ENCODE measurements around the gene PRIM2.
A peak's percentile ranks its signal among the peaks of the same experiment; 100 is the strongest.
"Not testable (repeated sequence)": the region's sequence is repeated elsewhere in the genome, so short reads cannot be mapped to it uniquely, and the experiment has no call there.

Gene PRIM2

GRCh38 chr6:57310095-57310816 is 7.2 kb upstream of the PRIM2 start:
- DNase-seq: peak; percentile 81

GRCh38 chr6:57310817-57311157 is 6.6 kb upstream of the PRIM2 start:
- DNase-seq: no peak

DNA sequence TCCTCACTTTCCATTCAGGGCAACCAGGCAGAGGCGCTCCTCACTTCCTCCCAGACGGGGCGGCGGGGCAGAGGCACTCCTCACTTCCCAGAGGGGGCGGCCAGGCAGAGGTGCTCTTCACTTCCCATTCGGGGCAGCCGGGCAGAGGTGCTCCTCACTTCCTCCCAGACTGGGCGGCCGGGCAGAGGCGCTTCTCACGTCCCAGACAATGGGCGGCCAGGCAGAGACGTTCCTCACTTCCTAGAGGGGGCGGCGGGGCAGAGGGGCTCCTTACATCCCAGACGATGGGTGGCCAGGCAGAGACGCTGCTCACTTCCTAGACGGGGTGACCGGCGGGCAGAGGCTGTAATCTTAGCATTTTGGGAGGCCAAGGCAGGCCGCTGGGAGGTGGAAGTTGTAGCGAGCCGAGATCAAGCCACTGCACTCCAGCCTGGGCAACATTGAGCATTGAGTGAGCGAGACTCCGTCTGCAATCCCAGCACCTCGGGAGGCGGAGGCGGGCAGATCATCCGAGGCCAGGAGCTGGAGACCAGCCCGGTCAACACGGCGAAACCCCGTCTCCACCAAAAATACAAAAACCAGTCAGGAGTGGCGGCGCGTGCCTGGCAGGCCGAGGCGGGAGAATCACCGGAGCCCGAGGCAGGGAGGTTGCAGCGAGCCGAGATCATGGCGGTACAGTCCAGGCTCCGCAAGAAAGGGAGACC is 6.0 kb upstream of the PRIM2 start:
- DNase-seq: not testable (repeated sequence)

GRCh38 chr6:57312004-57312345 is 5.5 kb upstream of the PRIM2 start:
- no peak for DNase-seq

DNA sequence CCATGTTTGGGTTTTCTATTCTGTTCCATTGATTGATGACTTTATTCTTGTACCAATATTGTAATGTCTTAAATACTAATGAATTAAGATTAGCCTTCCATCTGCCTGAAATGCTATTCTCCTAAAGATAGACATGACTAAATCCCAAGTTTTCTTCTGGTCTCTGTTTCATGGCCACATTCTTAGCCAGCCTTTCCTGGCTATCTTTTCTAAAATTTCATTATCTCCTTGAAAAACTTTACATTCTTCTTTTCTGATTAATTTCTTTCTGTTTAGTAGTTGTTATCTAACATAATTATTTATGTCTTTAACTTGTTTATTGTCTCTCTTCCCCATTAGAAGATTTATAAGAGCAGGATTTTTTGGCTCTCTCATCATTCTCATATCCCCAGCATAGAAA is 4.4 kb upstream of the PRIM2 start:
- no peak for DNase-seq

DNA sequence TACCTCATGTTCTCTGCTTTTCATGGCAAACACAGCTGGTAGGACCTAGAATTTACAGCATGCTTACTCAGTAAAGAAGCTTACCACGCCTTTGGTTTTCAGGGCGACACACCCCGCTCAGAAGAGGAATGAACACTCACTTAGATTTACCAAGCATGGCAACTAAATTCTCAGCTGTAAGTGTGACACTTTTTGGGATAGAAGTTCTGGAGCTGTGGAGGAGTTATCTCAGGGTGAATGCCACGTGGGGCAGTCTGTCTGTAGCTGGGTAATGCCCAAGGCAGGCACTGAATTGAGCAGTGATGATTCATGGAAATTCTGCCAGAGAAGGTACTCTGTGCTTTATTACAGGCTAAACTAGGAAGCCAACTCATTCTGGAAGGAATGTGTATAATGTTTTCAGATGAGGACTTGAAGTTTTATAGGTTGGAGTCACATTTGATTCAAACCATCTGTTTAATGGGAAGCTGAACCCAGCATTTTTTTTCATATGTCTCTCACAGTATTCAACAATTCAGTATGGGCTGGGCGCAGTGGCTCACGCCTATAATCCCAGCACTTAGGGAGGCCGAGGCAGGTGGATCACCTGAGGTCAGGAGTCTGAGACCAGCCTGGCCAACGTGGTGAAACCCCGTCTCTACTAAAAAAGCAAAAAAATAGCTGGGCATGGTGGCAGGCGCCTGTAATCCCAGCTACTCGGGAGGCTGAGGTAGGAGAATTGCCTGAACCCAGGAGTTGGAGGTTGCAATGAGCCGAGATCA is 3.5 kb upstream of the PRIM2 start:
- DNase-seq: peak; percentile 99

GRCh38 chr6:57315111-57315510 is 2.3 kb upstream of the PRIM2 start:
- peak; percentile 64 for DNase-seq

GRCh38 chr6:57315851-57316250 is 1.6 kb upstream of the PRIM2 start:
- no peak for DNase-seq

DNA sequence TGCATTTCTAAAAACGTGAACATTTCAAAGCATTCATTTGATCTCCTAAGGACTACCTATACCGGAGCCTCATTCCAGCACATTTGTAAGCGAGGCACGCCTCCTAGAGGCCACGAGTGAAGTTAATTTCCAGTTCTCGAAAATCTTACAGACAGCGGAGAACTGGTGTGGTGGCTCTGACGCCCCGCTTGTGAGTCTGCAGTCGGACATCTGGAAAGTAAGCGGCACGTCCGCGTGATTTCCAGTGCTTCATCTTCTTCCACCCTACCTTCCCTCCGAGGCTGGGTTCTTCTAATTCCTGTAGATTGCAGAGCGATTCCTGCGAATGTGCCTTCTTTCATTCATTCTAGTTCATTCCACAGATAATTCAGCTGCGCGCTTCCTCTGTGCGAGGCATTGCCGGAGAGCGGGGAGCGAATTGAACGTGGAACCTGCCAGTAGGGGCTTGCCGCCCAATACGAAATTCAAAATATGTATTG is 810 bp upstream of the PRIM2 start:
- peak; percentile 91 for DNase-seq

- DNase-seq: no peak
These were observed 7.1 kb downstream of the PRIM2 start for GRCh38 chr6:57324538-57324937.

- no peak for DNase-seq
These were observed 9.9 kb downstream of the PRIM2 start for GRCh38 chr6:57327311-57327710.

- DNase-seq: no peak
These were observed 10.6 kb downstream of the PRIM2 start for GRCh38 chr6:57328074-57328473.

DNA sequence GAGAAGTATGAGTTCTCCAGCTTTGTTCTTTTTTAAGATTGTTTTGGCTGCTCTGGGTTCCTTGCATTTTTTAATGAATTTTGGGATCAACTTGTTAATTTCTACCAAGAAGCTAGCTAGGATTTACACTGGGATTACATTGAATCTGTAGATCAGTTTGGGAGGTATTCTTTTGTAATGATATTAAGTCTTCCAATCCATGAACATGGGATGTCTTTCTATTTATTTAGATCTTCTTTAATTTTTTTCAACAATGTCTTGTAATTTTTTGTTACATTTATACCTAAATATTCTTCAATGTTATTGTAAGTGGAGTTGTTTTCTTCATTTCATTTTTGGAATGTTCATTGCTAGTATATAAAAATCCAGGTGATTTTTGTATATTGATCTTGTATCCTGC is 12.5 kb downstream of the PRIM2 start:
- no peak for DNase-seq

DNA sequence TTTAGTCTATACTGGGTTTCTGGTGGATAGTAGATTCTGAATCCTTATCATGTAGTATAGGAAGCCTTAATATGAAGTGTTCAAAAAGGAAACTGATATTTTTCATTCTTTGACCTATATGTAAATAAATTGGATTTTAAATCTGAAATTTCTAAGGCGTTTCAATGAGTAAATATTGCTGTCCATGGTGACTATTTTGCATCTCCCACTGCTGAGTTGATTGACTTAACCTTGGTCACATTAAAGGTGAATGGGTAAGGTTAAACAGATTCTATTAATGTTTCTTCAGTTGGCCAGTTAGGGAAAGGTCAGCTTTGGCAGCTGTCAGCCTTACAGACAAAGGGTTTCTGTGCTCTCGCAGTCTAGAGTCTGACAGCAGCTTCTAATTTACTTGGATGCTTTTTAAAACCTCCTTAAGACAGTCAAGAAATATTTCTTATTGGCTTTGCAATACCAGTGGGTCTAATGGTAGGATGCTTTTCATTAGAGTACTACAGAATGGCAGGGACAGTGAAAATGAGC is 24.8 kb downstream of the PRIM2 start:
- no peak for DNase-seq

GRCh38 chr6:57343342-57343741 is 25.9 kb downstream of the PRIM2 start:
- not testable (repeated sequence) for DNase-seq

GRCh38 chr6:57346715-57347114 is 29.3 kb downstream of the PRIM2 start:
- not testable (repeated sequence) for DNase-seq

DNA sequence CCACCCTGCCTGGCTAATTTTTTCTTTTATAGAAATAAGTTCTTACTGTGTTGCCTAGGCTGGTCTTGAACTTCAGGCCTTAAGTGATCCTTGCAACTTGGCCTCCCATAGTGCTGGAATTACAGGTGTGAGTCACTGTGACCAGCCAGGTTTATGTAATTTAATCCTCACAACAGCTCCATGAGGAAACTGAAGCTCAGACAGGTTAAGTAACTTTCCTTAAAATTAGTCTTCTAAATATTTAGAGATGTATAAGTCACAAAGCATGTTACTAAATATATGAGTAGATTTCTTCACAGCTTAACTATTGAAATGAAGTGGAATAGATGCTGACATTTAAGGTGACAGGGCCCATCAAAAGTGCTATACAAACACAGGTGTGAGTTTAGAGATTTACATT is 30.2 kb downstream of the PRIM2 start:
- DNase-seq: not testable (repeated sequence)

GRCh38 chr6:57350443-57350842 is 33.0 kb downstream of the PRIM2 start:
- DNase-seq: not testable (repeated sequence)

DNA sequence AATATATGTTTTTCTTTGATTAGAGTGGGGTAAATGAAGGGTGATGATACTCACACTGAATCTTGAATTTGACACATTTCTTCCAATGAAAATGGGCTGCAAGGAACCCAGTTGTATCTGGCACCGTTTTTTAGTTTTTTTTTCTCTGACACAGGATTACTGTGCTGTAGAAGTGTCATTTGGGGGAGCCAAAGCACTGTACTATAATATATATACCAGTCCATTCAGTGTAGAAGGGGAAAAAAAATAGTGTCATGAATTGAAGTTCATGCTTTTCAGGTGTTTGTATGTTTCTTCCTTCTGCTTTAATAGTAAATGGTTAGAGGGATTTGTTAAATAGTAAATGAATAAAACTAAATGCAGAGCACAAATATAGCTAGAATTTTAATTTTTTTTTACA is 35.2 kb downstream of the PRIM2 start:
- peak; percentile 22 for DNase-seq

DNA sequence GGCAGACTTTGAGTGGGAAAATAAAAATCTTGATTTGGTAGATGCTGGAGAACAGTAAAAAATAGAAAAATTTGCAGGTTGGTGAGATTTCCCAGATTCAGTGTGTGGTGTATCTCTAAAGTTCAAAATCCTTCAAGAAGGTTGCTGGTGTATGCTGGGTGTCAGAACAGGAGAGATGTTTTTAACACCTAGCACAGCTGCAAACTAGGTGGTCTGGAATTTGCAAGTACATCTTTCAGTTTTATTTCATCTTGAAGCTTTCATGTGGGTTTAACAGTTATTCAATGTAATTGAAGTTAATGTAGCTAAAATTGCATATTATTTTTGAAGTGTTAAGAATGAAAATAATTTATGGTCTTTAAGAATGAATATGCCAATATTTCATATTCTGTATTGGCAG is 40.9 kb downstream of the PRIM2 start:
- DNase-seq: not testable (repeated sequence)

GRCh38 chr6:57359766-57360165 is 42.3 kb downstream of the PRIM2 start:
- not testable (repeated sequence) for DNase-seq

- DNase-seq: peak; percentile 15
These were observed 44.9 kb downstream of the PRIM2 start for GRCh38 chr6:57362340-57362739.

DNA sequence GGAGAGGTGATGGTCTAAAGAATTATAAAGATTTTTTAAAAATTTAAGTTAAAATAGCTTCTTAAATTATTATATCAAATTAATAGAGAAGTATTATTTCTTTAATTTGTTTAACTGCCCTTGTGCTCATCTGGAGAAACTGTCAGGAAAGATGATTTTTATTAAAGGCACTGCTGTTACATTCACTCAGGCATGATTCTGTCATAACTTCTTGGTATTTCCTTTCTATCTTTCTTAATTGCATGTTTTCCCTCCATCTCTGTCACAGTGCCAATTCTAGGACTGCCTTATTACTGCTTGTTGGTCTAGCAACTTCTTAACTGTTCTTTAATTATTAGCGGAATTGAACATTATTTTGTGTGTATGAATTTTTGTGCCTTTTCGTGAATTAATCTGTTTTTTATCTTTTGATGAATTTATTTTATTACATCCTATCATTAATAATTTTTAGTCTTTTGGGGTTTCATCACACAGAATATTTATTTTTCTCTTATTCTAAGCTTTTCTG is 47.7 kb downstream of the PRIM2 start:
- peak; percentile 73 for DNase-seq

All from fibroblast of skin of abdomen (primary cell).